Fibroblast of the aortic adventitia (primary cell): ENCODE results near the gene ZNF41. TPM values are rescaled to one million over a fixed set of nuclear protein-coding genes. Genes with fewer than 3 reads are reported as not detected.

Experiments
- DNase-seq: peaks from one replicate; pipeline ENCODE4 v3.0.0-alpha.2; 2010; ENCODE audit warnings: low read depth
- H3K4me3 ChIP-seq: 2 replicates; pipeline ENCODE4 v1.5.1; 2011; ENCODE audit warnings: low read depth, mild to moderate bottlenecking, control low read depth, low read length, moderate library complexity
- CTCF ChIP-seq: IDR thresholded peaks from 2 replicates; pipeline ENCODE4 v1.5.1; 2011; ENCODE audit warnings: mild to moderate bottlenecking, low read length, control low read depth, inconsistent platforms; ENCODE audit not compliant: insufficient read depth
- total RNA-seq: library from RNA; depleted of rRNA; stranded (reverse); fragments of >200 nt; gene quantifications from 2 replicates; pipeline ENCODE4 v1.2.3, GENCODE V29; 2012; ENCODE audit warnings: low replicate concordance

Gene ZNF41
- total RNA-seq, 1 donor, result 10.5 TPM

GRCh38 chrX:47446971-47447370 lies 36.1 kb downstream of the ZNF41 start:
- TF ChIP-seq CTCF, result no peak
- DNase-seq, result no peak
- no peak overlapping the region for H3K4me3 ChIP-seq

- H3K4me3 ChIP-seq, result no peak overlapping the region
- no peak for DNase-seq
- no peak for TF ChIP-seq CTCF
Measured at GRCh38 chrX:47446431-47446830, 36.6 kb downstream of the ZNF41 start.

GRCh38 chrX:47430925-47431324 lies 52.1 kb downstream of the ZNF41 start:
- TF ChIP-seq CTCF, result no peak

GRCh38 chrX:47422444-47422843 lies 60.6 kb downstream of the ZNF41 start:
- no peak for DNase-seq
- no peak overlapping the region for H3K4me3 ChIP-seq
- no peak for TF ChIP-seq CTCF

More at GRCh38 chrX:47430925-47431324, 52.1 kb downstream of the ZNF41 start:
- no peak for DNase-seq
- no peak overlapping the region for H3K4me3 ChIP-seq

GRCh38 chrX:47420962-47421361 lies 62.1 kb downstream of the ZNF41 start:
- no peak for DNase-seq
- TF ChIP-seq CTCF, result no peak
- H3K4me3 ChIP-seq, result no peak overlapping the region

GRCh38 chrX:47420265-47420664 lies 62.8 kb downstream of the ZNF41 start:
- no peak overlapping the region for H3K4me3 ChIP-seq
- DNase-seq, result no peak
- TF ChIP-seq CTCF, result no peak

- TF ChIP-seq CTCF, result no peak
- no peak for DNase-seq
- no peak overlapping the region for H3K4me3 ChIP-seq
Measured at GRCh38 chrX:47413179-47413594, 69.8 kb downstream of the ZNF41 start.
